PC-9 (cell line): ENCODE data around the gene MTUS2. TPM values are rescaled to one million over a fixed set of nuclear protein-coding genes. Genes with fewer than 3 reads are reported as not detected.

Source experiments
- BruUV-seq: library from RNA; stranded (reverse); fragments of 400-500 nt; replicated peaks from 2 replicates; lab custom pipeline; 2021; lab: Mats Ljungman, UMichigan
- CTCF ChIA-PET: fragments of 300-600 bp; sonication (Branson Sonifier 250); formaldehyde crosslinking; loops from one replicate; lab custom pipeline; 2022; ENCODE audit warnings: antibody characterized with exemption; lab: Charles Lee
- POLR2A ChIA-PET: fragments of 300-600 bp; sonication (Branson Sonifier 250); formaldehyde crosslinking; loops from one replicate; lab custom pipeline; 2022; ENCODE audit warnings: antibody characterized with exemption; ENCODE audit not compliant: unreplicated experiment; lab: Charles Lee
- DNase-seq, 2 experiments: peaks; one replicate each; pipeline versions ENCODE4 v3.0.0 to v3.0.0-alpha.2; 2015 to 2022; ENCODE audit warnings: mixed read lengths in 1 of 2
- H2AFZ ChIP-seq: fragments of 200-600 bp; sonication (generic); 2 replicates; pipeline ENCODE4 v1.8.1; 2017; ENCODE audit warnings: antibody characterized with exemption
- H3F3A ChIP-seq: fragments of 200-600 bp; sonication (generic); 2 replicates; pipeline ENCODE4 v1.8.1; 2017; ENCODE audit warnings: antibody characterized with exemption, mild to moderate bottlenecking, low read depth; ENCODE audit not compliant: insufficient read depth
- H3K27ac ChIP-seq: fragments of 200-600 bp; sonication (generic); 2 replicates; pipeline ENCODE4 v1.6.1; 2016; ENCODE audit warnings: mixed run types
- H3K27me3 ChIP-seq: fragments of 200-600 bp; sonication (generic); 2 replicates; pipeline ENCODE4 v1.6.1; 2016; ENCODE audit warnings: low read depth, mixed run types; ENCODE audit not compliant: insufficient read depth
- H3K36me3 ChIP-seq: fragments of 200-600 bp; sonication (generic); 2 replicates; pipeline ENCODE4 v1.6.1; 2016; ENCODE audit warnings: low read depth, mixed run types
- H3K4me1 ChIP-seq: fragments of 200-600 bp; sonication (generic); replicated peaks from 2 replicates; pipeline ENCODE4 v1.6.1; 2016; ENCODE audit warnings: mixed run types; ENCODE audit not compliant: insufficient read depth
- H3K4me2 ChIP-seq: fragments of 200-600 bp; sonication (generic); 2 replicates; pipeline ENCODE4 v1.6.1; 2017; ENCODE audit warnings: mixed run types
- H3K4me3 ChIP-seq: fragments of 200-600 bp; sonication (generic); 2 replicates; pipeline ENCODE4 v1.6.1; 2016; ENCODE audit warnings: mixed run types
- H3K79me2 ChIP-seq: fragments of 200-600 bp; sonication (generic); 2 replicates; pipeline ENCODE4 v1.6.1; 2017; ENCODE audit warnings: low read depth, mixed run types
- H3K9me2 ChIP-seq: fragments of 200-600 bp; sonication (generic); 2 replicates; pipeline ENCODE4 v1.8.1; 2017; ENCODE audit warnings: mild to moderate bottlenecking; ENCODE audit not compliant: insufficient read depth
- H3K9me3 ChIP-seq: fragments of 200-600 bp; sonication (generic); 2 replicates; pipeline ENCODE4 v1.8.1; 2016; ENCODE audit warnings: low read depth; ENCODE audit not compliant: insufficient read depth
- H4K20me1 ChIP-seq: fragments of 200-600 bp; sonication (generic); 2 replicates; pipeline ENCODE4 v1.8.1; 2017; ENCODE audit not compliant: insufficient read depth
- CTCF ChIP-seq: fragments of 200-600 bp; sonication (generic); conservative IDR thresholded peaks from 2 replicates; pipeline ENCODE4 v1.6.1; 2017; ENCODE audit warnings: mixed run types, antibody characterized with exemption, mild to moderate bottlenecking, moderate library complexity
- EZH2 ChIP-seq: fragments of 200-600 bp; sonication (generic); IDR thresholded peaks from 2 replicates; pipeline ENCODE4 v1.8.0; 2017; ENCODE audit warnings: antibody characterized with exemption, low read depth
- intact Hi-C: fragments of 100-400 bp; cut with micrococcal nuclease; formaldehyde crosslinking; loops from one replicate; pipeline ENCODE4 v1.10.0; 2022; ENCODE audit not compliant: unreplicated experiment
- total RNA-seq: library from RNA; stranded (reverse); gene quantifications from 2 replicates; pipeline ENCODE4 v1.2.3, GENCODE V29; 2021

The MTUS2 gene
- total RNA-seq, 1 experiment from 2014 or later, result not detected

- Histone ChIP-seq H3K9me3 (no peaks in the 10 kb centered on the region), H3K9me2 (no peaks in the 10 kb centered on the region), H3K4me3 (no peak overlapping the region), H2AFZ (no peak overlapping the region), H4K20me1 (no peaks in the 10 kb centered on the region), H3K4me1 (no peaks in the 10 kb centered on the region), H3K27me3 (peaks cover 48% of the 10 kb centered on the region), H3K4me2 (no peak overlapping the region), H3F3A (no peaks in the 10 kb centered on the region), H3K36me3 (no peaks in the 10 kb centered on the region), H3K27ac (no peak overlapping the region), H3K79me2 (no peaks in the 10 kb centered on the region)
- TF ChIP-seq CTCF, result no peak
- TF ChIP-seq EZH2, result no peak
- BruUV-seq, result no TSS peak
- ChIA-PET CTCF (no interaction called here), POLR2A (no interaction called here)
- intact Hi-C loops, result no loop called here
- DNase-seq, result no peak
Observed at GRCh38 chr13:28864544-28864943, 44.4 kb downstream of the MTUS2 start.

- intact Hi-C loops, result no loop called here
- H3K9me2 ChIP-seq, result no peaks in the 10 kb centered on the region
- POLR2A ChIA-PET, result no interaction called here
- H3K4me1 ChIP-seq, result no peaks in the 10 kb centered on the region
- DNase-seq, result no peak
- H4K20me1 ChIP-seq, result no peaks in the 10 kb centered on the region
- H3K9me3 ChIP-seq, result no peaks in the 10 kb centered on the region
- H3K27me3 ChIP-seq, result peaks cover 41% of the 10 kb centered on the region
- H3F3A ChIP-seq, result no peaks in the 10 kb centered on the region
- H3K4me3 ChIP-seq, result no peak overlapping the region
- H2AFZ ChIP-seq, result no peak overlapping the region
- no peaks in the 10 kb centered on the region for H3K36me3 ChIP-seq
- no peak for TF ChIP-seq EZH2
- no peak for TF ChIP-seq CTCF
- CTCF ChIA-PET, result no interaction called here
- BruUV-seq, result no TSS peak
- H3K79me2 ChIP-seq, result no peaks in the 10 kb centered on the region
- no peak overlapping the region for H3K27ac ChIP-seq
- no peak overlapping the region for H3K4me2 ChIP-seq
Observed at GRCh38 chr13:28865149-28865744, 45.1 kb downstream of the MTUS2 start.

- H2AFZ ChIP-seq, result no peak overlapping the region
- H3K9me2 ChIP-seq, result no peaks in the 10 kb centered on the region
- H3K36me3 ChIP-seq, result no peaks in the 10 kb centered on the region
- no peaks in the 10 kb centered on the region for H3K79me2 ChIP-seq
- H3K9me3 ChIP-seq, result no peaks in the 10 kb centered on the region
- H3K27ac ChIP-seq, result no peak overlapping the region
- ChIA-PET POLR2A (no interaction called here), CTCF (no interaction called here)
- H4K20me1 ChIP-seq, result no peaks in the 10 kb centered on the region
- H3K27me3 ChIP-seq, result peaks cover 34% of the 10 kb centered on the region
- intact Hi-C loops, result no loop called here
- no peak overlapping the region for H3K4me2 ChIP-seq
- no peak for DNase-seq
- no peaks in the 10 kb centered on the region for H3K4me1 ChIP-seq
- no peak for TF ChIP-seq EZH2
- TF ChIP-seq CTCF, result no peak
- H3F3A ChIP-seq, result no peaks in the 10 kb centered on the region
- no peak overlapping the region for H3K4me3 ChIP-seq
- no TSS peak for BruUV-seq
Observed at GRCh38 chr13:28865951-28866350, 45.8 kb downstream of the MTUS2 start.
